ENCODE data around the gene ITGB8. TPM values are rescaled to one million over a fixed set of nuclear protein-coding genes. Genes with fewer than 3 reads are reported as not detected.

ITGB8 gene
- total and polyA plus RNA-seq, 9 of the 15 experiments (the other 6 are each of a cell fraction or from before 2014, with no cell fraction given), result under 0.01 to 0.03 (median 0.02) TPM; not detected in 6

DNA sequence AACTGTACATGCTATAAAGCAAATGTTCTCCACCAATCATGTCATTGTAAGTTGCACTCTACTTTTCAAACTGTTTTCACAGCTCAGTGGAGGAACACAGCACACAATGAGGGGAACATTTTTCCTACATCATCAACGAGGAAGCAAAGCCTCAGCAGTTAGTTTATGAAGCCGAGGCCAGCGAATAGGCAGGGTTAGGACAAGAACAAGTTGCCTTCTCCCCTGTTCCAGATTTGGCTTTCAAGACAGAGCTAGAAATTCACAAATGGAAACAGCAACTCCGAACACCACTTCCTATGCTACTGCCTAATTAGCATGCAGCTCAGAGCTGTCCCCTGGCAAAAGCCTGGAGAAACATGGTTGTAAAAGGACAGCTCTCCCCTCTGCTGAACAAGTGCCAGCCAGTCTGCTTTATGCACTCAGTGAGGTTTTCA, 19.8 kb downstream of the ITGB8 start:
- no peak for FAIRE-seq
- TF ChIP-seq FOXA1 (IDR thresholded peaks at IDR 0.05; ENCODE audit: borderline replicate concordance) (no peak), MXI1 (IDR thresholded peaks at IDR 0.05; ENCODE audit: low read depth, low read length) (no peak), SLC30A9 (CRISPR knock-in tag; IDR thresholded peaks at IDR 0.05) (no peak), FOXM1 (IDR thresholded peaks at IDR 0.05; ENCODE audit: low read depth) (no peak), FOXM1 (CRISPR knock-in tag; IDR thresholded peaks at IDR 0.05; ENCODE audit: low read depth) (no peak), ZNF583 (CRISPR knock-in tag; IDR thresholded peaks at IDR 0.05) (no peak), ATF1 (CRISPR knock-in tag; IDR thresholded peaks at IDR 0.05) (no peak), ATF1 (tag; IDR thresholded peaks at IDR 0.05) (no peak), ZBTB2 (IDR thresholded peaks at IDR 0.05) (no peak), NCOA2 (IDR thresholded peaks at IDR 0.05; ENCODE audit: partially characterized antibody in 2 of 2) (no peak), TCF3 (CRISPR knock-in tag; IDR thresholded peaks at IDR 0.05) (no peak), ZEB2 (IDR thresholded peaks at IDR 0.05) (no peak), DIDO1 (tag; IDR thresholded peaks at IDR 0.05; ENCODE audit: low read depth) (no peak), KHSRP (IDR thresholded peaks at IDR 0.05) (no peak)
- TF ChIP-seq, protein P1, sequence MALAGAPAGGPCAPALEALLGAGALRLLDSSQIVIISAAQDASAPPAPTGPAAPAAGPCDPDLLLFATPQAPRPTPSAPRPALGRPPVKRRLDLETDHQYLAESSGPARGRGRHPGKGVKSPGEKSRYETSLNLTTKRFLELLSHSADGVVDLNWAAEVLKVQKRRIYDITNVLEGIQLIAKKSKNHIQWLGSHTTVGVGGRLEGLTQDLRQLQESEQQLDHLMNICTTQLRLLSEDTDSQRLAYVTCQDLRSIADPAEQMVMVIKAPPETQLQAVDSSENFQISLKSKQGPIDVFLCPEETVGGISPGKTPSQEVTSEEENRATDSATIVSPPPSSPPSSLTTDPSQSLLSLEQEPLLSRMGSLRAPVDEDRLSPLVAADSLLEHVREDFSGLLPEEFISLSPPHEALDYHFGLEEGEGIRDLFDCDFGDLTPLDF (CRISPR knock-in tag; IDR thresholded peaks at IDR 0.05), result no peak
- H3K4me2 ChIP-seq (ENCODE audit: insufficient read depth, low read length), result no peak overlapping the region
- H3K27me3 ChIP-seq (ENCODE audit: control insufficient read depth in 2 of 2, insufficient read depth in 2 of 2, low read length in 2 of 2), result peaks cover 4 to 6% of the 10 kb centered on the region in 2 experiments; a peak in 1 of 5 replicates
- H2AFZ ChIP-seq (ENCODE audit: low read depth, low read length), result no peak overlapping the region
- no peaks in the 10 kb centered on the region for H3K9me1 ChIP-seq (ENCODE audit: control insufficient read depth, insufficient read depth, low read length)
- H4K20me1 ChIP-seq (replicated peaks; ENCODE audit: control insufficient read depth, insufficient read depth, low read length), result no peaks in the 10 kb centered on the region
- no peaks in the 10 kb centered on the region for H3K9me3 ChIP-seq (replicated peaks; ENCODE audit: control insufficient read depth, insufficient read depth, low read depth, low read length)
- H3K4me3 ChIP-seq, result no peak overlapping the region
- intact Hi-C loops (cut with micrococcal nuclease) (loop anchor here (5.0 kb wide), 1 partner anchor 87 kb away; no protein-coding TSS in a partner anchor), in situ Hi-C loops (cut with MboI) (no loop called here)
- H3K27ac ChIP-seq (ENCODE audit: extremely low read depth, low read depth, low read length), result no peak overlapping the region
- no peak for DNase-seq (ENCODE audit: extremely low read depth in 1 of 4, low spot score in 3 of 4)
- no peaks in the 10 kb centered on the region for H3K4me1 ChIP-seq (replicated peaks in 1 of 2; ENCODE audit: control insufficient read depth in 2 of 2, insufficient read depth in 2 of 2, low read length in 2 of 2)
- H3K79me2 ChIP-seq (ENCODE audit: control insufficient read depth, insufficient read depth, low read length), result no peaks in the 10 kb centered on the region
- H3K9ac ChIP-seq (ENCODE audit: insufficient read depth in 1 of 2, low read depth in 2 of 2, low read length in 2 of 2), result no peak overlapping the region
- CTCF ChIA-PET (ENCODE audit: low intra/inter-chr PET ratio), result no interaction called here
- no peak; the same call in 2 of the 3 replicates for ATAC-seq
- 0% methylated on average over 4 of the region's 4 CpGs for WGBS (ENCODE audit: insufficient coverage, low coverage, missing lambda C conversion rate)
- no peaks in the 10 kb centered on the region for H3K36me3 ChIP-seq (ENCODE audit: control insufficient read depth, insufficient read depth, low read length)
- POLR2A ChIA-PET, result no interaction called here
- no TSS peak for BruUV-seq (replicated peaks)
